ENCODE data around the gene ZNF335.
"Not testable (repeated sequence)": the region's sequence is repeated elsewhere in the genome, so short reads cannot be mapped to it uniquely, and the experiment has no call there.

The ZNF335 gene

DNA sequence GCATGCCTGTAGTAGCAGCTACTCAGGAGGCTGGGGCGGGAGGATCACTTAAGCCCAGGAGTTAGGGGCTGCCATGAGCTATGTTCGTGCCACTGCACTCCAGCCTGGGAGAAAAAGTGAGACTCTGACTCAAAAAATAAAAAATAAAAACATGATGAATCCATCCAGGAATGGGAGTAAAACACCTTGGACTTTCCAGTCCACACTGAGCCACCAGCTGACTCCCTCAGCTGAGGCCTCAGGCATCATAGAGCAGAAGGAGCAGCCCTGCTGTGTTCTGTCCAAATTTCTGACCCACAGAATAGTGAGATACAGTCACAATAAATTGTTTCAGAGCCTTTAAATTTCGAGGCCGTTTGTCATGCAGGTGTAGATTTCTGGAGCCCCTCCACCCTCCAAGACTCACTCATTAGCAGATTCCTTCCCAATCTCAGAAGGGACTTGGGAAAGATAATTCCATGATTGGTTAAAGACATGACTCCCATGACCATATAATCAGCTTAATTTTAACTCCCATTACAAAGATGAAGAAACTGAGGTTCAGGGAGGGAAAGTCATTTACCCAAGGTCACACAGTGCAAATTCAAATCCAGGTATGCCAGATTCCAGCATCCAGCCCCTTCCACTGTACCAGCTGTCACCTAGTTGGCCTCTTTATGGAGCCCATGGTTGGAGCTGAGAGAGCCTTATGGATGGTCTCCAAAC lies 27.7 kb upstream of the ZNF335 start:
- ChIA-PET CTCF (interaction anchor here (0.9 to 1.3 kb wide), 3 partner anchors 10 to 15 kb away, joined by 3 read pairs; no protein-coding TSS in a partner anchor), POLR2A (interaction anchor here (0.9 kb wide), 1 partner anchor 29 kb away, joined by 3 read pairs; no protein-coding TSS in a partner anchor)
- DNase-seq (ENCODE audit: extremely low spot score): no peak
- TF ChIP-seq TARDBP (IDR thresholded peaks at IDR 0.05): no peak
- TF ChIP-seq PKNOX1 (IDR thresholded peaks at IDR 0.05): no peak

DNA sequence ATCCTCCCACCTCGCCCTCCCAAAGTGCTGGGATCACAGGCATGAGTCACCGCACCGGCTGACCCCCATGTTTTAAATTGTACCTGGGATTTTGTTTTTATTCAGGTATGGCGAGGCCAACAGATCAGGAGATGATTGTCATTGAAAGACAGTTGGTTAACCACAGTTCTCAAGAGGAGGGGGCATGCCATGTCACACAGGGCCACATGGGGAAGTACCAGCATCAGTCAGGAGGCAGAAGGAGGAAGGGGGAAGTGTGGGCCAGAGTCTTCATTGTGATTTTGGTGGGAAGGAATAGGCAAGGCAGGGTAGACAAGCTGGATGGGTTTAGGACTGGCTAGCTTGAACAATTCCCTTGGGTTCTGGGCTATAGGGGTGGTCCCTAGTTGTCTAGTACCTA lies 26.8 kb upstream of the ZNF335 start:
- no peak for DNase-seq (ENCODE audit: extremely low spot score)

DNA sequence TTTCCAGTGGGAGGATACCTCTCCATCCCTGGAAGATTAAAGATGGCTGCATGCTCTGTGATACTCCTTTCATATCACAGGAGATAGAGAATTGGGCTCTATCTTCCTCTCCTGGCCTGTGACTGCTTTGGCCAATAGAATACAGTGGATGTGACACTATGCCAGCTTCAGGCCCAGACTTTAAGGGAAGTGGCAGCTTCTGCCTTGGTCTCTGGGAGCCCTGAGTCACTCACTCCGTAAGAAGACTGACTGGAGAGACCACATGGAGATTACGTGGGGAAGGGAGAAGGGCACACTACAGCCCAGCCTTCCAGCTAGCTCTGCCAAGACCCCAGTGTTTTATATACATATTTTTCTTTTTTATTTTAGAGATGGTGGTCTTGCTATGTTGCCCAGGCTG lies 26.3 kb upstream of the ZNF335 start:
- TF ChIP-seq NFRKB (IDR thresholded peaks at IDR 0.05) (no peak), ELF4 (IDR thresholded peaks at IDR 0.05) (no peak), SUZ12 (IDR thresholded peaks at IDR 0.05) (no peak), FOXK2 (IDR thresholded peaks at IDR 0.05) (no peak), BHLHE40 (IDR thresholded peaks at IDR 0.05; ENCODE audit: borderline replicate concordance) (no peak), SP1 (IDR thresholded peaks at IDR 0.05) (no peak), CTBP1 (IDR thresholded peaks at IDR 0.05; ENCODE audit: borderline replicate concordance) (no peak), ZNF384 (IDR thresholded peaks at IDR 0.05) (no peak), TARDBP (IDR thresholded peaks at IDR 0.05) (no peak), HDGF (IDR thresholded peaks at IDR 0.05; ENCODE audit: borderline replicate concordance) (no peak), FOXA1 (IDR thresholded peaks at IDR 0.05) (no peak), FOXM1 (IDR thresholded peaks at IDR 0.05; ENCODE audit: borderline replicate concordance) (no peak), ARNT (IDR thresholded peaks at IDR 0.05) (no peak), L3MBTL2 (conservative IDR thresholded peaks at IDR 0.05) (no peak), PKNOX1 (IDR thresholded peaks at IDR 0.05) (no peak), LEF1 (IDR thresholded peaks at IDR 0.05; ENCODE audit: borderline replicate concordance) (no peak)
- ChIA-PET CTCF (interaction anchor here (1.1 kb wide), 1 partner anchor 11 kb away, joined by 3 read pairs; no protein-coding TSS in a partner anchor), POLR2A (no interaction called here)
- no peak for DNase-seq (ENCODE audit: extremely low spot score)

More for the DNA sequence above, 26.8 kb upstream of the ZNF335 start:
- CTCF ChIA-PET: interaction anchor here (1.1 kb wide), 1 partner anchor 12 kb away, joined by 3 read pairs; no protein-coding TSS in a partner anchor
- no peak for TF ChIP-seq TARDBP (IDR thresholded peaks at IDR 0.05)
- TF ChIP-seq ELF4 (IDR thresholded peaks at IDR 0.05): no peak
- no peak for TF ChIP-seq SUZ12 (IDR thresholded peaks at IDR 0.05)
- no peak for TF ChIP-seq FOXM1 (IDR thresholded peaks at IDR 0.05; ENCODE audit: borderline replicate concordance)
- no peak for TF ChIP-seq HDGF (IDR thresholded peaks at IDR 0.05; ENCODE audit: borderline replicate concordance)
- no peak for TF ChIP-seq FOXK2 (IDR thresholded peaks at IDR 0.05)
- TF ChIP-seq NFRKB (IDR thresholded peaks at IDR 0.05): no peak
- TF ChIP-seq FOXA1 (IDR thresholded peaks at IDR 0.05): no peak
- no peak for TF ChIP-seq ZNF384 (IDR thresholded peaks at IDR 0.05)
- no peak for TF ChIP-seq LEF1 (IDR thresholded peaks at IDR 0.05; ENCODE audit: borderline replicate concordance)
- no peak for TF ChIP-seq ARNT (IDR thresholded peaks at IDR 0.05)
- no peak for TF ChIP-seq BHLHE40 (IDR thresholded peaks at IDR 0.05; ENCODE audit: borderline replicate concordance)
- POLR2A ChIA-PET: no interaction called here

DNA sequence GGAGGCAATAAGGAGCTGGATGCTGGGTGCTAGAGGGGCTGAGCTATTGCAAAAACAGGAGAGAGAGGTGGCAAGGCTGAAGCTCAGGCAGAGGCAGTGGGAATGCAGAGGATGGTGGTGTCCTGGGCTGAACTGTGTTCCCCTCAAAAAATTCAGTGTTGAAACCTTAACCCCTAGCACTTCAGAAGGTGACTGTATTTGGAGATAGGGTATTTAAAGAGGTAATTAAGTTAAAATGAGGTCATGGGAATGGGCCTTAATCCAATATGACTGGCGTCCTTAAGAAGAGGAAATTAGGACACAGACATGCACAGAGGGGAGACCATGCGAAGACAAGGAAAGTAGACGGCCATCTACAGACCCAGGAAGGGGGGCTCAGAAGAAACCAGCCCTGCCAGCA lies 25.2 kb upstream of the ZNF335 start:
- ChIA-PET CTCF (no interaction called here), POLR2A (no interaction called here)
- DNase-seq (ENCODE audit: extremely low spot score): no peak
- TF ChIP-seq SUZ12 (IDR thresholded peaks at IDR 0.05) (no peak), ZNF384 (IDR thresholded peaks at IDR 0.05) (no peak), LEF1 (IDR thresholded peaks at IDR 0.05; ENCODE audit: borderline replicate concordance) (no peak), PKNOX1 (IDR thresholded peaks at IDR 0.05) (no peak), FOXM1 (IDR thresholded peaks at IDR 0.05; ENCODE audit: borderline replicate concordance) (no peak), ARNT (IDR thresholded peaks at IDR 0.05) (no peak), TARDBP (IDR thresholded peaks at IDR 0.05) (no peak), NFRKB (IDR thresholded peaks at IDR 0.05) (no peak), ELF4 (IDR thresholded peaks at IDR 0.05) (no peak), HDGF (IDR thresholded peaks at IDR 0.05; ENCODE audit: borderline replicate concordance) (no peak), L3MBTL2 (conservative IDR thresholded peaks at IDR 0.05) (no peak), CTBP1 (IDR thresholded peaks at IDR 0.05; ENCODE audit: borderline replicate concordance) (no peak), BHLHE40 (IDR thresholded peaks at IDR 0.05; ENCODE audit: borderline replicate concordance) (no peak), SP1 (IDR thresholded peaks at IDR 0.05) (no peak), FOXK2 (IDR thresholded peaks at IDR 0.05) (no peak), FOXA1 (IDR thresholded peaks at IDR 0.05) (no peak)

DNA sequence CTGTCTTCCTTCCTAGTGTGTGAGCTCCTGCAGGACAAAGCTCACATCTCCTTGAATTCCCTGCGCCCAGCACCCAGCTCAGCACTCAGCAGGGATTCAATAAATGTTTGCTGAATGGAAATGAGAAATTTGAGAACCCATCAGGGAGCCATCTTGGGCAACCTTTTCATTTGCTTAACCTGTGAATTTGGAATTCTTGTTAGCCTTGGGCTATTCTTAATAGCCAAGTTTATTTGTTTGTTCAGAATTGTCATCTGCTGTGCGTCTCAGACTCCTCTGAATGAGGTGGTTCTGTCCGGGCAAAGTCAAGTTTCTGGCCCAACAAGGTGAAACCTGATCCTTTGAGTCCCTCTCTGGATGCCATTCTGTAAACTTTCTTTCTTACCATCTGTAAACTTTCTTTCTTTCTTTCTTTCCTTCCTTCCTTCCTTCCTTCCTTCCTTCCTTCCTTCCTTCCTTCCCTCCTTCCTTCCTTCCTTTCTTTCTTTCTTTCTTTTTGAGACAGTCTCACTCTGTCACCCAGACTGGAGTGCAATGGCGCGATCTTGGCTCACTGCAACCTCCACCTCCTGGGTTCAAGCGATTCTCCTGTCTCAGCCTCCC lies 23.6 kb upstream of the ZNF335 start:
- POLR2A ChIA-PET; DNase-seq (ENCODE audit: extremely low spot score): not testable (repeated sequence)
- CTCF ChIA-PET: interaction anchor here (0.9 kb wide), 1 partner anchor 9 kb away, joined by 3 read pairs; no protein-coding TSS in a partner anchor

GRCh38 chr20:45994761-45995493 lies 22.9 kb upstream of the ZNF335 start:
- POLR2A ChIA-PET: no interaction called here
- CTCF ChIA-PET: interaction anchor here (0.9 kb wide), 1 partner anchor 8 kb away, joined by 3 read pairs; no protein-coding TSS in a partner anchor
- DNase-seq (ENCODE audit: extremely low spot score): no peak
- no peak for TF ChIP-seq ELF4 (IDR thresholded peaks at IDR 0.05)
- no peak for TF ChIP-seq FOXM1 (IDR thresholded peaks at IDR 0.05; ENCODE audit: borderline replicate concordance)
- no peak for TF ChIP-seq BHLHE40 (IDR thresholded peaks at IDR 0.05; ENCODE audit: borderline replicate concordance)
- TF ChIP-seq NFRKB (IDR thresholded peaks at IDR 0.05): no peak
- no peak for TF ChIP-seq SUZ12 (IDR thresholded peaks at IDR 0.05)
- no peak for TF ChIP-seq ZNF384 (IDR thresholded peaks at IDR 0.05)
- TF ChIP-seq HDGF (IDR thresholded peaks at IDR 0.05; ENCODE audit: borderline replicate concordance): no peak
- no peak for TF ChIP-seq SP1 (IDR thresholded peaks at IDR 0.05)
- TF ChIP-seq ARNT (IDR thresholded peaks at IDR 0.05): no peak
- TF ChIP-seq TARDBP (IDR thresholded peaks at IDR 0.05): no peak
- TF ChIP-seq LEF1 (IDR thresholded peaks at IDR 0.05; ENCODE audit: borderline replicate concordance): no peak
- no peak for TF ChIP-seq PKNOX1 (IDR thresholded peaks at IDR 0.05)
- no peak for TF ChIP-seq FOXA1 (IDR thresholded peaks at IDR 0.05)
- TF ChIP-seq L3MBTL2 (conservative IDR thresholded peaks at IDR 0.05): no peak
- TF ChIP-seq FOXK2 (IDR thresholded peaks at IDR 0.05): no peak
- no peak for TF ChIP-seq CTBP1 (IDR thresholded peaks at IDR 0.05; ENCODE audit: borderline replicate concordance)

All from HEK293T (cell line).